HL-60 (cell line): ENCODE results near the gene PRKAG2.

Experiments used
- DNase-seq, 2 experiments: peaks; one replicate each; pipeline ENCODE4 v3.0.0-alpha.2; 2010 to 2020; ENCODE audit warnings: low read depth in 1 of 2, low spot score in 1 of 2
- H3K27ac ChIP-seq: fragments of 250-450 bp; sonication (Bioruptor Pico); replicated peaks from 2 replicates; pipeline ENCODE4 v1.5.1; 2020; ENCODE audit warnings: mild to moderate bottlenecking, moderate library complexity
- H3K27me3 ChIP-seq: fragments of 250-450 bp; sonication (Bioruptor Pico); 2 replicates; pipeline ENCODE4 v1.5.1; 2021; ENCODE audit warnings: mild to moderate bottlenecking, moderate library complexity; ENCODE audit not compliant: insufficient read depth, poor library complexity, severe bottlenecking
- H3K4me3 ChIP-seq: replicated peaks from 2 replicates; pipeline ENCODE4 v1.5.1; 2011; ENCODE audit warnings: mild to moderate bottlenecking, control low read depth, low read length; ENCODE audit not compliant: insufficient read depth
- GABPA ChIP-seq: IDR thresholded peaks from 2 replicates; pipeline ENCODE4 v1.6.1; 2012; ENCODE audit warnings: low read depth
- POLR2AphosphoS5 ChIP-seq: IDR thresholded peaks from 2 replicates; pipeline ENCODE4 v1.6.1; 2012; ENCODE audit warnings: low read depth
- SPI1 ChIP-seq: IDR thresholded peaks from 2 replicates; pipeline ENCODE4 v1.6.1; 2012; ENCODE audit warnings: low read depth, mild to moderate bottlenecking, borderline replicate concordance
- TF ChIP-seq, protein P1 (sequence below): IDR thresholded peaks from one replicate; pipeline ENCODE4 v1.5.1; 2011; ENCODE audit warnings: low read length, control low read depth, inconsistent platforms; ENCODE audit not compliant: insufficient read depth
- TF ChIP-seq, protein P2 (sequence below): IDR thresholded peaks from 2 replicates; pipeline ENCODE4 v1.6.1; 2012; ENCODE audit warnings: low read depth; ENCODE audit not compliant: insufficient replicate concordance

Gene PRKAG2

DNA sequence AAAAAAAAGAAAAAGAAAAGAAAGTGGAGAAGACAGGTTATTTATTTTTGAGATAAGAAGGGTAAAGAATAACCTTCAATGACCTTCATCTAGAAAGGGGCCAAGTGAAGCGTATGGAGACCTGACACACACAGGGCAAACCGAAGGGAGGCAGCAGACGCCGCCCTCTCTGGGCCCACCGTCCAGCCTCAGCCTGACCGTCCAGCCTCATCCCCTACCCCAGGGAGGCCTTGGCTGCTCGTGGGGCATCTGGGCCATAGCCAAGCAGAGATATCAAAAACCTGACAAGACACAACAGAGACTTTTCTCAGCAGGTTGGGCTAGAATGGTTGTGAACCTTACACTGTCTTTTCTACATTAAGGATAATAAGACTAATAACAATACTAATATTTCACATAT is 10.9 kb downstream of the PRKAG2 start:
- TF ChIP-seq SPI1, result no peak
- TF ChIP-seq, protein P1, sequence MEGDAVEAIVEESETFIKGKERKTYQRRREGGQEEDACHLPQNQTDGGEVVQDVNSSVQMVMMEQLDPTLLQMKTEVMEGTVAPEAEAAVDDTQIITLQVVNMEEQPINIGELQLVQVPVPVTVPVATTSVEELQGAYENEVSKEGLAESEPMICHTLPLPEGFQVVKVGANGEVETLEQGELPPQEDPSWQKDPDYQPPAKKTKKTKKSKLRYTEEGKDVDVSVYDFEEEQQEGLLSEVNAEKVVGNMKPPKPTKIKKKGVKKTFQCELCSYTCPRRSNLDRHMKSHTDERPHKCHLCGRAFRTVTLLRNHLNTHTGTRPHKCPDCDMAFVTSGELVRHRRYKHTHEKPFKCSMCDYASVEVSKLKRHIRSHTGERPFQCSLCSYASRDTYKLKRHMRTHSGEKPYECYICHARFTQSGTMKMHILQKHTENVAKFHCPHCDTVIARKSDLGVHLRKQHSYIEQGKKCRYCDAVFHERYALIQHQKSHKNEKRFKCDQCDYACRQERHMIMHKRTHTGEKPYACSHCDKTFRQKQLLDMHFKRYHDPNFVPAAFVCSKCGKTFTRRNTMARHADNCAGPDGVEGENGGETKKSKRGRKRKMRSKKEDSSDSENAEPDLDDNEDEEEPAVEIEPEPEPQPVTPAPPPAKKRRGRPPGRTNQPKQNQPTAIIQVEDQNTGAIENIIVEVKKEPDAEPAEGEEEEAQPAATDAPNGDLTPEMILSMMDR, result no peak
- TF ChIP-seq GABPA, result no peak
- TF ChIP-seq POLR2AphosphoS5, result no peak
- TF ChIP-seq, protein P2, sequence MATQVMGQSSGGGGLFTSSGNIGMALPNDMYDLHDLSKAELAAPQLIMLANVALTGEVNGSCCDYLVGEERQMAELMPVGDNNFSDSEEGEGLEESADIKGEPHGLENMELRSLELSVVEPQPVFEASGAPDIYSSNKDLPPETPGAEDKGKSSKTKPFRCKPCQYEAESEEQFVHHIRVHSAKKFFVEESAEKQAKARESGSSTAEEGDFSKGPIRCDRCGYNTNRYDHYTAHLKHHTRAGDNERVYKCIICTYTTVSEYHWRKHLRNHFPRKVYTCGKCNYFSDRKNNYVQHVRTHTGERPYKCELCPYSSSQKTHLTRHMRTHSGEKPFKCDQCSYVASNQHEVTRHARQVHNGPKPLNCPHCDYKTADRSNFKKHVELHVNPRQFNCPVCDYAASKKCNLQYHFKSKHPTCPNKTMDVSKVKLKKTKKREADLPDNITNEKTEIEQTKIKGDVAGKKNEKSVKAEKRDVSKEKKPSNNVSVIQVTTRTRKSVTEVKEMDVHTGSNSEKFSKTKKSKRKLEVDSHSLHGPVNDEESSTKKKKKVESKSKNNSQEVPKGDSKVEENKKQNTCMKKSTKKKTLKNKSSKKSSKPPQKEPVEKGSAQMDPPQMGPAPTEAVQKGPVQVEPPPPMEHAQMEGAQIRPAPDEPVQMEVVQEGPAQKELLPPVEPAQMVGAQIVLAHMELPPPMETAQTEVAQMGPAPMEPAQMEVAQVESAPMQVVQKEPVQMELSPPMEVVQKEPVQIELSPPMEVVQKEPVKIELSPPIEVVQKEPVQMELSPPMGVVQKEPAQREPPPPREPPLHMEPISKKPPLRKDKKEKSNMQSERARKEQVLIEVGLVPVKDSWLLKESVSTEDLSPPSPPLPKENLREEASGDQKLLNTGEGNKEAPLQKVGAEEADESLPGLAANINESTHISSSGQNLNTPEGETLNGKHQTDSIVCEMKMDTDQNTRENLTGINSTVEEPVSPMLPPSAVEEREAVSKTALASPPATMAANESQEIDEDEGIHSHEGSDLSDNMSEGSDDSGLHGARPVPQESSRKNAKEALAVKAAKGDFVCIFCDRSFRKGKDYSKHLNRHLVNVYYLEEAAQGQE, result no peak
- no peak for DNase-seq
- no peak overlapping the region for H3K4me3 ChIP-seq
- no peaks in the 10 kb centered on the region for H3K27me3 ChIP-seq
- no peak overlapping the region for H3K27ac ChIP-seq

DNA sequence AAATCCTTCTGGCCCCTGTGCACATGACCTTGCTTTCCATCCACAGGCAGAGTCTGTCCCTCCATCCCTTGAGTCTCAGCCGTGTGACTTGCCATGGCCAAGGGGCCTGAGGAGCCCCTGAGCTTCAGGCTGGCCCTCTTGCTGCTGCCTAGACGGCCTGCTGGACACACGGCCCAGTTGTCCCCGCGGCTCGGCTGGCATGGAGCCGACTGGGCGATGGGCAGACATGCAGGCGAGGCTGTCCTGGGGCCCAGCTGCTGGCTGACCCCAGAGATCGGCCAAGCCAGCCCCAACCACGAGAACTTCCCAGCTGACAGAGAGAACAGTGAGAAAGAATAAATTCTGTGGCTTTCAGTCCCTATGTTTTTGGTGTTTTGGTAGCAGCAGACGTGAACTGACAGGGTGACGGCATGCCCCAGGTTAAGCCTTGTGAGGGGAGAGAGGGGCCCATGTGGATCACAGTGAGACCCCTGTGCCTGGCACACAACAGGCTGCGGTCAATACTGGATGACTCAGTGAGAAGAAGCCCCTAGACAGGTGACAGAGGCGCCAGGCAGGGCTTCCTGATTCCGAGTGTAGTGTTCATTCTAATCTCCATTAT is 11.7 kb downstream of the PRKAG2 start:
- Histone ChIP-seq H3K4me3 (no peak overlapping the region), H3K27me3 (no peaks in the 10 kb centered on the region), H3K27ac (no peak overlapping the region)
- TF ChIP-seq GABPA (no peak), SPI1 (no peak), POLR2AphosphoS5 (no peak)
- TF ChIP-seq, protein P1, result no peak
- TF ChIP-seq, protein P2, result no peak
- DNase-seq, result no peak

DNA sequence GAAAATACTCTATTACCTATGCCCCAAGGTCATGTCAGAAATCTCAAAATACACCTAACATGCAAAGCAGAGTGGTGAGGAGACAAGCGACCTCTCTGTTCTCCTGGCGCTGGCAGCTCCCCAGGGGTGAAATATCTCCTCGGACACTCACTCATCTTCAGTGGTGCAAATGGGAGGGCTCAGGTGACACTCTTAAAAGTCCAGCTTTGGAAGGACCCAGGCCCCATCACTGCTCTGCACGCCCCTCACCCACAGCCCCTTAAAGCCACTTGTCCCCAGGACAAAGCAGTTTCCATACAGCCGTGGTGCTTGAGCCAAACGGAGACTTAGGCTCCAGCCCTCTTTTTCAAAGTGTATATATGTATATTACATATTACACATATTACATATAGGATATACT is 12.4 kb downstream of the PRKAG2 start:
- H3K27ac ChIP-seq, result no peak overlapping the region
- H3K27me3 ChIP-seq, result no peaks in the 10 kb centered on the region
- no peak overlapping the region for H3K4me3 ChIP-seq
- DNase-seq, result no peak
- no peak for TF ChIP-seq POLR2AphosphoS5
- TF ChIP-seq, protein P2, result no peak
- TF ChIP-seq SPI1, result no peak
- TF ChIP-seq, protein P1, result no peak
- TF ChIP-seq GABPA, result no peak
